22Rv1 (cell line): ENCODE data around the gene TMPRSS6.

Experiments
- ZFX ChIP-seq: fragments of 450-650 bp; IDR thresholded peaks from 2 replicates; pipeline ENCODE4 v1.6.1; 2017; ENCODE audit warnings: antibody characterized with exemption, borderline replicate concordance
- TF ChIP-seq, protein P1 (sequence below): fragments of 450-650 bp; IDR thresholded peaks from 2 replicates; pipeline ENCODE4 v1.5.1; 2017; ENCODE audit warnings: mild to moderate bottlenecking

- TF ChIP-seq ZFX = no peak
- TF ChIP-seq, protein P1, sequence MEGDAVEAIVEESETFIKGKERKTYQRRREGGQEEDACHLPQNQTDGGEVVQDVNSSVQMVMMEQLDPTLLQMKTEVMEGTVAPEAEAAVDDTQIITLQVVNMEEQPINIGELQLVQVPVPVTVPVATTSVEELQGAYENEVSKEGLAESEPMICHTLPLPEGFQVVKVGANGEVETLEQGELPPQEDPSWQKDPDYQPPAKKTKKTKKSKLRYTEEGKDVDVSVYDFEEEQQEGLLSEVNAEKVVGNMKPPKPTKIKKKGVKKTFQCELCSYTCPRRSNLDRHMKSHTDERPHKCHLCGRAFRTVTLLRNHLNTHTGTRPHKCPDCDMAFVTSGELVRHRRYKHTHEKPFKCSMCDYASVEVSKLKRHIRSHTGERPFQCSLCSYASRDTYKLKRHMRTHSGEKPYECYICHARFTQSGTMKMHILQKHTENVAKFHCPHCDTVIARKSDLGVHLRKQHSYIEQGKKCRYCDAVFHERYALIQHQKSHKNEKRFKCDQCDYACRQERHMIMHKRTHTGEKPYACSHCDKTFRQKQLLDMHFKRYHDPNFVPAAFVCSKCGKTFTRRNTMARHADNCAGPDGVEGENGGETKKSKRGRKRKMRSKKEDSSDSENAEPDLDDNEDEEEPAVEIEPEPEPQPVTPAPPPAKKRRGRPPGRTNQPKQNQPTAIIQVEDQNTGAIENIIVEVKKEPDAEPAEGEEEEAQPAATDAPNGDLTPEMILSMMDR = no peak
These were observed 34.7 kb upstream of the TMPRSS6 start for GRCh38 chr22:37144180-37144554.
